H54 (cell line): ENCODE data around the gene WNT5A.
"Not testable (repeated sequence)": the region's sequence is repeated elsewhere in the genome, so short reads cannot be mapped to it uniquely, and the experiment has no call there.

ENCODE experiments used
- DNase-seq: peaks from one replicate; pipeline ENCODE4 v3.0.0; 2011; ENCODE audit warnings: low spot score, mixed read lengths; ENCODE audit not compliant: insufficient read length
- FAIRE-seq: peaks from 3 replicates; lab custom pipeline; 2011; peaks lifted over from hg19 to GRCh38; lab: Jason Lieb, UNC
- POLR2A ChIP-seq: IDR thresholded peaks from 2 replicates; pipeline ENCODE4 v1.6.1; 2011; ENCODE audit warnings: low read depth, mild to moderate bottlenecking, low read length

The WNT5A gene

GRCh38 chr3:55516392-55517030 lies 29.4 kb upstream of the WNT5A start:
- FAIRE-seq (no peak), DNase-seq (no peak)

GRCh38 chr3:55515550-55516246 lies 28.6 kb upstream of the WNT5A start:
- FAIRE-seq (no peak), DNase-seq (no peak)
- no peak for TF ChIP-seq POLR2A

More at GRCh38 chr3:55516392-55517030, 29.4 kb upstream of the WNT5A start:
- no peak for TF ChIP-seq POLR2A

DNA sequence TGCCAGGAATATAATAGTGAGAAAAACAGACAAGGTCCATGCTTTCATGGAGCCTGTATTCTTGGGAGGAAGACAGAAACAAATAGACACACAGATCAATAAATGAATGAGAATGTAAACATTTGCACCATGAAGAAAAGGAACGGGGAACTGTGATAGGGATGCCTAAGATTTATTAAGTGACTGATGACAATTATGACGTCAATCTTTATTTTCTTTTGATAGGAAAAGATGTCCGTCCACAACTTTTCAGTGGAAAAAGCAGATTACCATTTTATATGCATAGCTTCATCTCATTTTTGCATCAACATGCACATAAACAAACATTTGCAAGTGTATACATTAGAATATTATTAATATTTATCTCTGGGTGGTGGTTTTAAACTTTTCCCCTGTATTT lies 27.9 kb upstream of the WNT5A start:
- TF ChIP-seq POLR2A = no peak
- no peak for FAIRE-seq
- no peak for DNase-seq

- FAIRE-seq (no peak), DNase-seq (no peak)
- no peak for TF ChIP-seq POLR2A
Measured at GRCh38 chr3:55512571-55513343, 25.7 kb upstream of the WNT5A start.

GRCh38 chr3:55511895-55512570 lies 24.9 kb upstream of the WNT5A start:
- FAIRE-seq = no peak
- DNase-seq = no peak
- no peak for TF ChIP-seq POLR2A

DNA sequence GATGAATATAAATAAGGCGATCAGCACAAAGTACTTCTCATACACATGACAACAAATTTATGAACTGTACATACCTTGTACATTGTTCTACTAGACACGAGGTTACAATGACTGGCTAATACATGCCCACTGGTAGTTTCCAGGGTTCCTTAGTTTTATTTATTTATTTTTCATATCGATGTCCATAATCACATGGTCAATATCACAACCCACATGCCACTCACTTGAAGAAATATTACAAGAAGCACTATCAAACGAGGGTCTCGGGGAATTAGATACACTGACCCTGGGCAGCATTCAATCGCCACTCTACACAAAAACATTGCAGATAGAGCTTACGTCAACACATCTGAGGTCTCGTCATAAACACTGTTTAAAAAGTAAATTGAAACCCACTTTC lies 21.2 kb upstream of the WNT5A start:
- TF ChIP-seq POLR2A = no peak
- FAIRE-seq (no peak), DNase-seq (no peak)

- no peak for TF ChIP-seq POLR2A
- no peak for FAIRE-seq
- DNase-seq = no peak
Measured at GRCh38 chr3:55507808-55508207, 20.7 kb upstream of the WNT5A start.

GRCh38 chr3:55505776-55506175 lies 18.7 kb upstream of the WNT5A start:
- TF ChIP-seq POLR2A = no peak
- FAIRE-seq (no peak), DNase-seq (no peak)

DNA sequence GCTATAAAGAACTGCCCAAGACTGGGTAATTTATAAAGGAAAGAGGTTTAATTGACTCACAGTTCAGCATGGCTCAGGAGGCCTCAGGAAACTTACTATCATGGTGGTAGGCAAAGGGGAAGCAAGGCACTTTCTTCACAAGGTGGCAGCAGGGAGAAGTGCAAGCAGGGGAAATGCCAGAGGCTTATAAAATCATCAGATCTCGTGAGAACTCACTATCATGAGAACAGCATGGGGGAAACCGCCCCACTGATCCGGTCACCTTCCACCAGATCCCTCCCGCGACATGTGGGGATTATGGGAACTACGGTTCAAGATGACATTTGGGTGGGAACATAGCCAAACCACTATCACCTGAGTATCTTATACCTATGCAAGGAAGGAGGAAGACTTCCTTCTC lies 18.0 kb upstream of the WNT5A start:
- FAIRE-seq, DNase-seq: not testable (repeated sequence)

GRCh38 chr3:55501905-55502304 lies 14.8 kb upstream of the WNT5A start:
- DNase-seq = no peak
- TF ChIP-seq POLR2A = no peak
- no peak for FAIRE-seq

DNA sequence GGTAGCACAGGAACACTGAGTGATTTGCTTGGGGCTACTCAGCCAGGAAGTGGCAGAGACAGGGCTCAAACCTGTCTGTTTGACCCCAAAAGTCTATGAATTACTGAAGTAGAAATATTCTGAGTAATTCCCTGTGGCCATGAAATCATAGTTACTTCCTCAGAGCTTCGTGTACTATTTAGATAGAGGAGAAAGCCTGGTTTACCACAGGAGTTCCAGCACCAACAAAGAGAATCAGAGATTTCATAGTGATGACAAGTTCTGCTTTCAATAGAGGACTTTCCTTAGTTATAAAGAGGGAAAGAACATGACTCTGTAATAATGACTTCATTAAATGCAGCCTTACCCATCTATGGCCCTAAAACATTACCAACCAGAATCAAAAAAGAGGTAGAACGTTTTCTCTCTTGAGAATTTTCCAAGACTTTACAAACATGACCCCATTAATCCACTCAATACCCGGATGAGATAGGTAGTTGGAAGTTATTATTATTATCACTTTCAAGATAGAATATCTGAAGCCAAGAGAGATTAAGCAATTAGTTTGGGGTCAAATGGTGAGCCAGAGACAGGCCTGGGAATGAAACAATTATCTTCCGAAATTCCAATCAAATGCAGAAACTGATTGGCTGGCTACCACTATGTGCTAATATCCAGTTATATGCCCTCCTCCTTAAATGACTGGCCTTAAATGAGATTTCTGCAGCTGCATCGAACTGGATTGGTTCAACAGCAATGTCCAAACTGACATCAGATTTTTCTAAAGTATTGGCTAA lies 13.6 kb upstream of the WNT5A start:
- no peak for TF ChIP-seq POLR2A
- DNase-seq (no peak), FAIRE-seq (no peak)

GRCh38 chr3:55498520-55498919 lies 11.4 kb upstream of the WNT5A start:
- FAIRE-seq = no peak
- no peak for TF ChIP-seq POLR2A

GRCh38 chr3:55497250-55497649 lies 10.1 kb upstream of the WNT5A start:
- DNase-seq (no peak), FAIRE-seq (no peak)
- no peak for TF ChIP-seq POLR2A

More at GRCh38 chr3:55498520-55498919, 11.4 kb upstream of the WNT5A start:
- no peak for DNase-seq

- no peak for DNase-seq
- no peak for FAIRE-seq
- no peak for TF ChIP-seq POLR2A
Measured at GRCh38 chr3:55494976-55495375, 7.9 kb upstream of the WNT5A start.
